Prostate gland (tissue), 2 donors: Measurements from ENCODE around the gene MMP19. TPM values are rescaled to one million over a fixed set of nuclear protein-coding genes. Genes with fewer than 3 reads are reported as not detected.

ENCODE experiments used
- DNase-seq: peaks from one replicate; pipeline ENCODE4 v3.0.0-alpha.2; 2019; ENCODE audit warnings: low spot score
- H3K27ac ChIP-seq, 2 donors: fragments of 200-600 bp; sonication (generic); 2 replicates each; pipeline ENCODE4 v1.5.1; 2017 to 2019
- H3K27me3 ChIP-seq: fragments of 200-600 bp; sonication (generic); replicated peaks from 2 replicates; pipeline ENCODE4 v1.5.1; 2019; ENCODE audit not compliant: insufficient read depth
- H3K36me3 ChIP-seq, 2 donors: fragments of 200-600 bp; sonication (generic); 1 replicate in 1 of 2; 2 replicates in 1 of 2; pipeline versions ENCODE4 v1.5.1 to v1.8.1; 2017 to 2019
- H3K4me1 ChIP-seq: fragments of 200-600 bp; sonication (generic); replicated peaks from 2 replicates; pipeline ENCODE4 v1.5.1; 2019
- H3K4me3 ChIP-seq, 2 donors: fragments of 200-600 bp; sonication (generic); 2 replicates each; pipeline ENCODE4 v1.5.1; 2017 to 2019
- H3K9me3 ChIP-seq: fragments of 200-600 bp; sonication (generic); 2 replicates; pipeline ENCODE4 v1.5.1; 2017
- POLR2A ChIP-seq: fragments of 450-650 bp; IDR thresholded peaks from one replicate; pipeline ENCODE4 v1.6.1; 2016; ENCODE audit warnings: antibody characterized with exemption, mild to moderate bottlenecking
- POLR2AphosphoS5 ChIP-seq: sonication (generic); formaldehyde crosslinking; IDR thresholded peaks from one replicate; pipeline ENCODE4 v1.6.1; 2017; ENCODE audit warnings: antibody characterized with exemption
- WGBS: methylation state at CpG from one replicate; pipeline ENCODE4 v1.1.5; 2018; 5-methylcytosine and 5-hydroxymethylcytosine counted together
- intact Hi-C: fragments of 100-400 bp; cut with DNase I; formaldehyde crosslinking; loops from one replicate; pipeline ENCODE4 v1.14.2; 2022
- total RNA-seq, 2 donors: library from RNA; depleted of rRNA; stranded (reverse); fragments of >200 nt; gene quantifications; one replicate each; pipeline ENCODE4 v1.1.0, GENCODE V29; 2016
- TF ChIP-seq, protein P1 (sequence below), 4 experiments: fragments of 200-600 bp in 2 of 4; fragments of 450-650 bp in 2 of 4; sonication (generic) in 2 of 4; IDR thresholded peaks; 1 replicate in 3 of 4; 2 replicates in 1 of 4; pipeline ENCODE4 v1.5.1; 2016 to 2019; ENCODE audit warnings: antibody characterized with exemption in 4 of 4, mild to moderate bottlenecking in 2 of 4, moderate library complexity in 2 of 4

The MMP19 gene
- total RNA-seq, 2 donors from 2014 or later, result 0.46 to 2.6 TPM

DNA sequence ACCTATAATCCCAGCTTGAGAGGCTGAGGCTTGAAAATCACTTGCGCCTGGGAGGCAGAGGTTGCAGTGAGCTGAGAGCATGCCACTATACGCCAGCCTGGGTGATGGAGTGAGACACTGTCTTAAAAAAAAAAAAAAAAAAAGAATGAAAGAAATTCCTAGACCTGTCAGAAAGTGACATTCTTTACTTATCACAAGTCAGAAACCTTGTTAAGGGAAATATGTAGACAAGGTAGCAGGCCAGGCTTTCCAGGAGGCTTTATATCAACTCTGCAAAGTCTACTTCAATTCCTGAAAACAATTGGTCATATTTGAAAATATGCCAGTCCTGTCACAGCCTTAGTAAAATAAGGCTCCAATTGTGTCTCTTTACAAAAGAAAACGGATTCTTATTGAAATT is 19.1 kb upstream of the MMP19 start:
- H3K9me3 ChIP-seq, result no peaks in the 10 kb centered on the region
- H3K4me3 ChIP-seq, result no peak overlapping the region
- H3K27ac ChIP-seq, result no peak overlapping the region
- intact Hi-C loops, result no loop called here
- DNase-seq, result no peak
- H3K4me1 ChIP-seq, result no peaks in the 10 kb centered on the region
- WGBS, result 80% methylated on average over 3 of the region's 3 CpGs
- H3K27me3 ChIP-seq, result no peaks in the 10 kb centered on the region
- no peaks in the 10 kb centered on the region for H3K36me3 ChIP-seq
- TF ChIP-seq, protein P1, sequence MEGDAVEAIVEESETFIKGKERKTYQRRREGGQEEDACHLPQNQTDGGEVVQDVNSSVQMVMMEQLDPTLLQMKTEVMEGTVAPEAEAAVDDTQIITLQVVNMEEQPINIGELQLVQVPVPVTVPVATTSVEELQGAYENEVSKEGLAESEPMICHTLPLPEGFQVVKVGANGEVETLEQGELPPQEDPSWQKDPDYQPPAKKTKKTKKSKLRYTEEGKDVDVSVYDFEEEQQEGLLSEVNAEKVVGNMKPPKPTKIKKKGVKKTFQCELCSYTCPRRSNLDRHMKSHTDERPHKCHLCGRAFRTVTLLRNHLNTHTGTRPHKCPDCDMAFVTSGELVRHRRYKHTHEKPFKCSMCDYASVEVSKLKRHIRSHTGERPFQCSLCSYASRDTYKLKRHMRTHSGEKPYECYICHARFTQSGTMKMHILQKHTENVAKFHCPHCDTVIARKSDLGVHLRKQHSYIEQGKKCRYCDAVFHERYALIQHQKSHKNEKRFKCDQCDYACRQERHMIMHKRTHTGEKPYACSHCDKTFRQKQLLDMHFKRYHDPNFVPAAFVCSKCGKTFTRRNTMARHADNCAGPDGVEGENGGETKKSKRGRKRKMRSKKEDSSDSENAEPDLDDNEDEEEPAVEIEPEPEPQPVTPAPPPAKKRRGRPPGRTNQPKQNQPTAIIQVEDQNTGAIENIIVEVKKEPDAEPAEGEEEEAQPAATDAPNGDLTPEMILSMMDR (IDR thresholded peaks at IDR 0.05), result no peak
- TF ChIP-seq POLR2AphosphoS5, result no peak
- no peak for TF ChIP-seq POLR2A

DNA sequence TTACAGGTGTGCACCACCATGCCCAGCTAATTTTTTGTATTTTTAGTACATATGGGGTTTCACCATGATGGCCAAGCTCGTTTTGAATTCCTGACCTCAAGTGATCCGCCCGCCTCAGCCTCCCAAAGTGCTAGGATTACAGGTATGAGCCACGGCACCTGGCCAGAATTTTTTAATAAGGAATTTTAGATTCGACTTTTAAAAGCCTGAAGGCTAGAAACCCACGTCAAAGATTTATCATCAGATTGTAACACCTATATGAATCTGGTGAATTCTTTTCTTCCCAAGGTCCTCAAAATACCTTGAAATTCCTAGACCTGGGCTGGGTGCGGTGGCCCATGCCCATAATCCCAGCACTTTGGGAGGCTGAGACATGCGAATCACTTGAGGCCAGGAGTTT is 18.7 kb upstream of the MMP19 start:
- intact Hi-C loops, result no loop called here
- Histone ChIP-seq H3K36me3 (no peaks in the 10 kb centered on the region), H3K4me3 (no peak overlapping the region), H3K9me3 (no peaks in the 10 kb centered on the region), H3K27me3 (no peaks in the 10 kb centered on the region), H3K4me1 (no peaks in the 10 kb centered on the region), H3K27ac (no peak overlapping the region)
- WGBS, result 92% methylated on average over 8 of the region's 8 CpGs
- DNase-seq, result no peak
- TF ChIP-seq, protein P1 (IDR thresholded peaks at IDR 0.05), result no peak
- TF ChIP-seq POLR2AphosphoS5 (no peak), POLR2A (no peak)

GRCh38 chr12:55852740-55853139 is 10.0 kb upstream of the MMP19 start:
- H3K4me1 ChIP-seq, result no peaks in the 10 kb centered on the region
- no peaks in the 10 kb centered on the region for H3K27me3 ChIP-seq
- H3K9me3 ChIP-seq, result no peaks in the 10 kb centered on the region
- H3K36me3 ChIP-seq, result no peaks in the 10 kb centered on the region
- H3K4me3 ChIP-seq, result no peak overlapping the region
- TF ChIP-seq POLR2A (no peak), POLR2AphosphoS5 (no peak)
- TF ChIP-seq, protein P1 (IDR thresholded peaks at IDR 0.05), result no peak
- 21% methylated on average over 1 of the region's 1 CpG for WGBS
- no peak overlapping the region for H3K27ac ChIP-seq
- no peak for DNase-seq
- intact Hi-C loops, result no loop called here

- no peak for DNase-seq
- no peaks in the 10 kb centered on the region for H3K4me1 ChIP-seq
- no peaks in the 10 kb centered on the region for H3K9me3 ChIP-seq
- no peak overlapping the region for H3K4me3 ChIP-seq
- H3K36me3 ChIP-seq, result no peaks in the 10 kb centered on the region
- H3K27me3 ChIP-seq, result no peaks in the 10 kb centered on the region
- intact Hi-C loops, result no loop called here
- H3K27ac ChIP-seq, result no peak overlapping the region
- TF ChIP-seq POLR2AphosphoS5 (no peak), POLR2A (no peak)
- TF ChIP-seq, protein P1 (IDR thresholded peaks at IDR 0.05), result no peak
- 77% methylated on average over 3 of the region's 3 CpGs for WGBS
These were observed 8.2 kb upstream of the MMP19 start for GRCh38 chr12:55850893-55851292.

DNA sequence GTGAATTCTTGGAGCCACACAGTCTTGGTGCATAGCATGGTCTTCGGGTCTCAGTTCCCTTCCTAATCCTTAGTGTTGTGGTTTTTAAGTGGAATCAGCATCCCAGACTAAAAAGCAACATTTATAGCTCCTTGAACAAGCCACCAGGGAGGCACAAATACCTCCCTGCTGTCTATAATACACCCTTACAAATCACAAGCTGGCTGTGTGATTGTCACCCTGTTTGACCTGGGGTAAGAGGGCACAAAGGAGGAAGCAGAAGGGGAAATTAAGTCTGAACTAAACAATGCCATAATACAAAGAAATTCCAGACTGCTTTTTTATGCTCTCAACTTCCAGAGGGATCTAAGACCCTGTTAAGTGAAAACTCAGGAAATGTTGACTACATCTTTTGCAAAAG is 7.7 kb upstream of the MMP19 start:
- no peaks in the 10 kb centered on the region for H3K4me1 ChIP-seq
- no peaks in the 10 kb centered on the region for H3K9me3 ChIP-seq
- intact Hi-C loops, result no loop called here
- H3K27me3 ChIP-seq, result no peaks in the 10 kb centered on the region
- no peak overlapping the region for H3K4me3 ChIP-seq
- H3K27ac ChIP-seq, result no peak overlapping the region
- WGBS, result 25% methylated on average over 1 of the region's 1 CpG
- DNase-seq, result no peak
- TF ChIP-seq, protein P1 (IDR thresholded peaks at IDR 0.05), result no peak
- no peaks in the 10 kb centered on the region for H3K36me3 ChIP-seq
